DMS53 treated with DMSO at 0.1 percent for 48 hours (cell line): ENCODE results near the gene FXYD5.
"Not testable (repeated sequence)": the region's sequence is repeated elsewhere in the genome, so short reads cannot be mapped to it uniquely, and the experiment has no call there.

ENCODE experiments used
- DNase-seq: peaks from one replicate; lab custom pipeline; 2025; ENCODE audit not compliant: unreplicated experiment; lab: John Stamatoyannopoulos, UW

Gene FXYD5

GRCh38 chr19:35119578-35120155, 34.9 kb upstream of the FXYD5 start:
- DNase-seq = no peak

- DNase-seq = peak; percentile 74
These were observed 34.0 kb upstream of the FXYD5 start for GRCh38 chr19:35120492-35120891.

DNA sequence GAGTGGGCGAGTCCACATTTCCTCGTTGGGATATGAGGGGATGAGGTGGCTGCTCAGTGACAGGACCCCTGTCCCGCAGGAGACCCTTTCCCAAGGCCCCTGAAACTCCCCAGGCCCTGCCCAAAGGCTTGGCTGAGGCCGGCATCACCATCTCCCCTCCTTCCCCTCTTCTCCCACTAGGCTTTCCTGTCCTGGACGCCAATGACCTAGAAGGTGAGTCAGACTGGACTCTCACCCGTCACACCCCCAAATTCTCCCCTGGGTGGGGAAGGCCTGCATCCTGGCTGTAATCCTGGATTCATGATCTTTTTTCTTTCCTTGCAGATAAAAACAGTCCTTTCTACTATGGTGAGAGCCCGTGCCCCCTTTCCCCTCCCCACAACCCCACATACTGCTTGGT, 33.6 kb upstream of the FXYD5 start:
- no peak for DNase-seq

- no peak for DNase-seq
These were observed 31.6 kb upstream of the FXYD5 start for GRCh38 chr19:35122687-35123551.

GRCh38 chr19:35123573-35123972, 31.0 kb upstream of the FXYD5 start:
- no peak for DNase-seq

DNA sequence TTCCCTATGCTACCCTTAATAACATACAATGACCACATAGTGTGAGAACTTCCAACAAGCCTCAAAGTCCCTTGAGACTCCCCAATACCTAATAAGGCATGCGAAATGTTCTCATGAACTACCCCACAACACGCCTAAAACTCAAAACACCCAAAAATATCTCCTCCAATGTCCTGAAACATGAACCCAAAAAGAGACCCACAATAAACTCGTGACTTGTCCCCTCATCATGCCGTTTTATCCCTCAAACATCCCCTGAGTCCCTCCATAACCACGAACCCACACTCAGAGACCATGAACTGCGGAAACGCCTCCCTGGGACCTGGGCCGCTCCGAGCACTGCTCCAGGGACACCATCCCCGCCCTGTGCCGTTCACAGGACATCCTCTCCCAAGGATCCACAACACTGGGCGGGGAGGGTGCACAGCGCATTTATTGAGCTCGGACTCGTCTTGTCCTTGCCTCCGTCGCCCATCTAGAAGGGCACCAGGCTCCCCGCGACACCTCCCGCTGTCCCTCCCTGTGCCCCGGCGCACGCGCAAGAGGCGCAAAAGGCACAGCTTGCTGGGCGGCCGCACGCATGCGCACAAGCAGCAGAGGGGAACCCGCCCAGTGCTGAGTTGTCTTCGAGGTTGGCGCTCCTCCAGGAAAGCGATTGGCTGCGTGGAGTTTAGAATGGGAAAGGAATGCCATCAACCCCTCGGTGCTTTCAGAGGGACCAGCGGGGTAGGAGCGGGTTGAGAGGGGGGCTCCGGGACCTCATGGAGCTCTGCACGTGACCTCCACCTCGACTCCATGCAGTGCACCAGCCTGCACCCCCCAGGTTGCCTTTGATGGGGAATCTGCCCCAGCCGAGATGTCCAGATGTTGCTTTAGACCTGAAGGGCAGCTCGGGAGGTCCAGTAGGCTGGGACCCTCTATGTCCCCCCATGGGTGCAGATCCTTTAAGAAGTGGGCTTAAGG, 30.2 kb upstream of the FXYD5 start:
- peak; percentile 87 for DNase-seq

GRCh38 chr19:35125270-35125717, 29.2 kb upstream of the FXYD5 start:
- no peak for DNase-seq

GRCh38 chr19:35125749-35126623, 28.5 kb upstream of the FXYD5 start:
- no peak for DNase-seq

DNA sequence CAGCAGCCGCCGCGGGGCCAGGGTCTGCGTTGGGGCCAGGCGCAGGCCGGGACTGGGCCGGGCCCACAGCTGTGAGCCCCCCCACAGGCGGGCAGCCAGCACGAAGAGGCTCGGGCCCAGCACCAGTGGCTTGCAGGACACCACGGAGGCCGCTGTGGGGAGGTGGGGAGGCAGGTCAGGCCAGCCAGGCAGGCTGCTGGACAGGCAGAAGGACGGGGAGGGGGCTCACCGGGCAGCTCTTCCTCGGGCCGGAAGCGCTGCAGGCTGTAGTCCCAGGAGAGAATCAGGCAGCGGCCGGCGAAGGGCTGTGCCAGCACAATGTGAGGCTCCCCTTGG, 27.9 kb upstream of the FXYD5 start:
- no peak for DNase-seq

DNA sequence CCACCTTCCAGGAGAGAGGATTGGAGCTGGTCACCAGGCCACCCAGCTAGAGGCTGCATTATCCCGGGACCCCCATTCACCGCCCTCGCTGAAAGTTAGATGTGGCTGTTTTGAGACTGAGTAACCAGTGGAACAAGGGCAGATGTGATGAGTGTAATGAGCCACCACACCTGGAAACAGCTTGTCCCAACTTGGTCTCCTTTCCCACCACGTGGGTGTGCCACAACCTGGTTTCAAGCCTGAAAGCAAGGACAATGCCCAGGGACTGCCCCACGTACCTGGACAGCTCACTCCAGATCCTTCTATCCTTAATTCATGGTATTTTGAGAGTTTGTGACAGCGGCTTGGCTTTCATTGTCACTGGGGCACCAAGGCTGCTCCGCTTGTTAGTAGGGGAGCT, 26.7 kb upstream of the FXYD5 start:
- no peak for DNase-seq

DNA sequence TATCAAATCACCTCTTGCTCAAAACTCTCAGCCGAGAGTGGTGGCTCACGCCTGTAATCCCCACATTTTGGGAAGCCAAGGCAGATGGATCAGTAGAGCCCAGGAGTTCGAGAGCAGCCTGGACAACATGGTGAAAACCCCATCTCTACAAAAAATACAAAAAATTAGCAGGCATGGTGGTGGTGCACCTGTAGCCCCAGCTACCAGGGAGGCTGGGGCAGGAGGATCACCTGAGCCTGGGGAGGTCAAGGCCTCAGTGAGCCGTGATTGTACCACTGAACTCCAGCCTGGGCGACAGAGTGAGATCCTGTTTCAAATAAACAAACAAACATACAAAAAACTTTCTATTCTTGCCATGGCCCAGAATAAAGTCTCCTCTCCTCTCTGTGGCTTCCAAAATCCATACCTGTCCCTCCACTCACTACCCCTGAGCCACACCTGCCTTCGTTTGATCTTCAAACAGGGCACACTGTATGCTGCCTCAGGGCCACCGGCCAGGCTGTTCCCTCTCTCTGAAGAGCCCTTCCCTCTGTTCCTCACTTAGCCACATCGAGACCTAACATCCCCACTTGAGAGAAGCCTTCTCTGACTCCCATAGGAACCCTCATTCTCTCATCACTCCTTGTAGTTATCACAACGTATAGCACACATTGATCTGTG, 26.0 kb upstream of the FXYD5 start:
- DNase-seq = no peak

GRCh38 chr19:35129724-35130274, 24.7 kb upstream of the FXYD5 start:
- not testable (repeated sequence) for DNase-seq

GRCh38 chr19:35130761-35131720, 23.5 kb upstream of the FXYD5 start:
- DNase-seq = no peak

GRCh38 chr19:35132254-35132653, 22.3 kb upstream of the FXYD5 start:
- no peak for DNase-seq

DNA sequence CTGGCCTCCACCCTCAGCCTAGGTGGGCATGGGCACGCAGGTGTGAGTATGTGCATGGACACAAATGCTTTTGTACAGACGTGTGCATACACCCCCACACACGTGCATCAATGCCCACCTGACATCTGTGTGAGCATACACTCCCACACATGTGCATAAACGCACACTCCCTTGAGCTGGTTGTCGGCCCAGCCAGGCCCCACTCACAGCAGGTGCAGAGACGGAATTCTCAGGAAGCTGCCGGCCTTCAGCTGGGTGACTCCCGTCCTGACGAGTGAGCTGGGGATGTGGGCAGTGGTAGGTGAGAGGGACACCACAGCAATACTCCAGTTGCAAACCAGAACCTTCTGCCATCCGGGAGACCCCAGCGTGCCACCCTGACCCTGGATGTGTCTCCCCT, 20.7 kb upstream of the FXYD5 start:
- DNase-seq = no peak

DNA sequence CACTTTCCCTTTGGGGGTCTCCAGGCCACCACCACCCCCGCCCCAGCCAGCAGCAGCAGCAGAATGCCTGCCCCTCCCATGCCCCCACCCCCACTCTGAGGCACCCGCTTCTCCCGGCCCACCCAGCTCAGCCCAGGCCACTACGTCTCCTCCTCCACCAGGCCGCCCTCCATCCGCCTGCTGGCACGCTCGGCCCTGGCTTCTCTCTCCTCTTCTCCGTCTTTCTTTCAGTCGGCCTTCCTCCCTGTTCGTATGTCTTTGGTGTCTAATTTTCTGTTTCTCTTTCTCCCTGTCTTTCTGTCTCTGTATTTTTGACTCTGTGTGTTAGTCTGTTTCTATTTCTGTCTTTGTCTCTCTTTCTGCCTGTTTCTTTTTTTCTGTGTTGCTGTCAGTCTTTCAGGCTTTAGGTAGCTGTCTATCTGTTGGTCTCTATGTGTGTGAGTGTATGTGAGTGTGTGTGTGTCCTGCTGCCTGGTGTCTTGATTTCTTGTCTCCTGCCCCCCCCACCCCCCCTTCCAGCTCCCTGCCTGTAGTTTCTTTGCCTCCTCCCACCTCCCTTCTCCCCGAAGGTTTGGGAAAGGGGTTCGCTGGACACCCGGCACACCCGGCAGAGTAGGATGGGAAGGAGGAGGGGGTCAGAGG, 19.8 kb upstream of the FXYD5 start, which contains the start of gene LGI4:
Gene LGI4 (minus strand): TSS at position 459 of the 642 bp plus-strand sequence. CDS start 379 bp downstream, at position 80.
- no peak for DNase-seq

DNA sequence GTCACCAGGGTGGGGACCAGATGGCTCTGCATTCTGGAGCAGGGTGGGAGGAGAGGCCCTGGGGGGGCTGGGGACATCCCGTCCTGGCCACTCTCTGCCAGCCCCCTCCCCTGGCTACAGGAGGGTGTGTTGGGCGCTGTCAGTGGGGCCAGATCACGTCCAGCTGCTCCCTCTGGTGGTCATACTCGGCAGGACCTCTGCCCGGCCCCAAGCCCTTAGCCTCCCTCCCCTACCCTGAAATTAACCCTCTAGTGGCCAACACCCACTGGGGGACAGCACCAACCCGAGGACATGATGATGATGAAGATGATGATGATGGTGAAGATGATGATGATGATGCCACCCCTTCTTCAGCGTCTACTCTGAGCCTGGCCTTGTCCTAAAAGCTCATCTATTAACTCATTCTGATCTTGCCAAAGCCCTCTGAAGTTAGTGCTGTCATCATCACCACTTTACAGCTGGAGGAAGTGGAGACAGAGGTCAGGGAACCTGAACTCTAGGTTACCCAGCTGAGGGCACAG, 19.1 kb upstream of the FXYD5 start:
- peak; percentile 19 for DNase-seq

GRCh38 chr19:35136231-35136630, 18.3 kb upstream of the FXYD5 start:
- no peak for DNase-seq
